Measurements from ENCODE around the gene NR5A2. TPM values are rescaled to one million over a fixed set of nuclear protein-coding genes. Genes with fewer than 3 reads are reported as not detected.

Gene NR5A2
- total and polyA plus RNA-seq, 10 of the 15 experiments (the other 5 are each of a cell fraction or from before 2014, with no cell fraction given): 0.02 to 0.60 (median 0.15) TPM; not detected in 1

DNA sequence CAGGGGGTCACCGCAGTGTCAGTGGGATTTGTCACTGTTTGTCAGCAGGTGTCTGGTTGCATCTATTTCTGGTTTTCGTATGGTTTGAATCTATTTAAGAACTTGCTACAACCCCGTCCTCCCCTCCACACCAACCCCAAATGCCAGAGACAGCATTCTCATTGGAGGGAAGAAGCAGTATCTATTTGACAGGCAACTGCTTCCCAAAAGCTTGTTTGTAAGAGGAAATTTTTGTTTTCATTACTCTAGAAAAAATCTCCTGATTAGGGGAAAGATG is 54.4 kb downstream of the NR5A2 start:
- ChIA-PET RAD21 (ENCODE audit: unreplicated experiment) (no interaction called here), SMC1A (ENCODE audit: uncharacterized antibody, unreplicated experiment) (interaction anchor here (0.8 kb wide), 1 partner anchor 9 kb away, joined by 3 read pairs; no protein-coding TSS in a partner anchor), POLR2A (no interaction called here), CTCF (interaction anchor here (0.6 to 1.2 kb wide), 3 partner anchors 9 to 54 kb away, joined by 3 read pairs; no protein-coding TSS in a partner anchor)
- Histone ChIP-seq H3K36me3 (ENCODE audit: control insufficient read depth in 2 of 2, insufficient read depth in 2 of 2, low read length in 1 of 2) (no peaks in the 10 kb centered on the region), H2AFZ (ENCODE audit: control insufficient read depth, low read depth, low read length) (no peak overlapping the region), H3K9me3 (replicated peaks; ENCODE audit: control insufficient read depth, insufficient read depth, low read length) (no peaks in the 10 kb centered on the region), H4K20me1 (ENCODE audit: control insufficient read depth, insufficient read depth) (no peaks in the 10 kb centered on the region), H3K4me1 (ENCODE audit: control insufficient read depth, insufficient read depth, low read length) (no peaks in the 10 kb centered on the region), H3K9ac (ENCODE audit: control insufficient read depth, insufficient read depth, low read length) (no peak overlapping the region), H3K27ac (ENCODE audit: control insufficient read depth, insufficient read depth) (no peak overlapping the region), H3K4me2 (ENCODE audit: control insufficient read depth, insufficient read depth) (no peak overlapping the region), H3K79me2 (ENCODE audit: control insufficient read depth, insufficient read depth, low read length) (no peaks in the 10 kb centered on the region), H3K4me3 (no peak overlapping the region), H3K27me3 (replicated peaks in 1 of 2; ENCODE audit: control insufficient read depth in 2 of 2, insufficient read depth in 2 of 2, low read length in 1 of 2) (peaks cover 2 to 6% of the 10 kb centered on the region in 2 experiments; a peak in 2 of 4 replicates)
- 33% methylated on average over 3 of the region's 3 CpGs for WGBS (ENCODE audit: insufficient coverage, insufficient replicate concordance, low lambda C conversion rate, missing lambda C conversion rate)
- in situ Hi-C loops (cut with MboI): no loop called here
- no peak for DNase-seq (ENCODE audit: low read depth, low spot score)
- no TSS peak for BruUV-seq (replicated peaks)
- no peak for ATAC-seq
- FAIRE-seq: no peak
- intact Hi-C loops (cut with micrococcal nuclease; ENCODE audit: unreplicated experiment): no loop called here
- TF ChIP-seq GATAD2B (conservative IDR thresholded peaks at IDR 0.05; ENCODE audit: low read depth) (no peak), HDAC2 (IDR thresholded peaks at IDR 0.05) (no peak), BCL11A (IDR thresholded peaks at IDR 0.05; ENCODE audit: low read depth, low read length) (no peak), REST (IDR thresholded peaks at IDR 0.05; ENCODE audit: low read depth, low read length) (no peak), TARDBP (IDR thresholded peaks at IDR 0.05; ENCODE audit: borderline replicate concordance) (no peak), RB1 (IDR thresholded peaks at IDR 0.05; ENCODE audit: borderline replicate concordance) (no peak), IKZF2 (IDR thresholded peaks at IDR 0.05) (no peak), SUZ12 (IDR thresholded peaks at IDR 0.05; ENCODE audit: unreplicated experiment) (no peak), BACH1 (IDR thresholded peaks at IDR 0.05; ENCODE audit: borderline replicate concordance) (no peak), PAX8 (IDR thresholded peaks at IDR 0.05) (no peak), ZBED1 (IDR thresholded peaks at IDR 0.05; ENCODE audit: borderline replicate concordance) (no peak), EZH2 (IDR thresholded peaks at IDR 0.05; ENCODE audit: borderline replicate concordance, control insufficient read depth, low read depth, low read length) (no peak), POLR2AphosphoS2 (IDR thresholded peaks at IDR 0.05; ENCODE audit: low read depth, low read length) (no peak), RBBP5 (conservative IDR thresholded peaks at IDR 0.05) (no peak)
- TF ChIP-seq, protein P1, sequence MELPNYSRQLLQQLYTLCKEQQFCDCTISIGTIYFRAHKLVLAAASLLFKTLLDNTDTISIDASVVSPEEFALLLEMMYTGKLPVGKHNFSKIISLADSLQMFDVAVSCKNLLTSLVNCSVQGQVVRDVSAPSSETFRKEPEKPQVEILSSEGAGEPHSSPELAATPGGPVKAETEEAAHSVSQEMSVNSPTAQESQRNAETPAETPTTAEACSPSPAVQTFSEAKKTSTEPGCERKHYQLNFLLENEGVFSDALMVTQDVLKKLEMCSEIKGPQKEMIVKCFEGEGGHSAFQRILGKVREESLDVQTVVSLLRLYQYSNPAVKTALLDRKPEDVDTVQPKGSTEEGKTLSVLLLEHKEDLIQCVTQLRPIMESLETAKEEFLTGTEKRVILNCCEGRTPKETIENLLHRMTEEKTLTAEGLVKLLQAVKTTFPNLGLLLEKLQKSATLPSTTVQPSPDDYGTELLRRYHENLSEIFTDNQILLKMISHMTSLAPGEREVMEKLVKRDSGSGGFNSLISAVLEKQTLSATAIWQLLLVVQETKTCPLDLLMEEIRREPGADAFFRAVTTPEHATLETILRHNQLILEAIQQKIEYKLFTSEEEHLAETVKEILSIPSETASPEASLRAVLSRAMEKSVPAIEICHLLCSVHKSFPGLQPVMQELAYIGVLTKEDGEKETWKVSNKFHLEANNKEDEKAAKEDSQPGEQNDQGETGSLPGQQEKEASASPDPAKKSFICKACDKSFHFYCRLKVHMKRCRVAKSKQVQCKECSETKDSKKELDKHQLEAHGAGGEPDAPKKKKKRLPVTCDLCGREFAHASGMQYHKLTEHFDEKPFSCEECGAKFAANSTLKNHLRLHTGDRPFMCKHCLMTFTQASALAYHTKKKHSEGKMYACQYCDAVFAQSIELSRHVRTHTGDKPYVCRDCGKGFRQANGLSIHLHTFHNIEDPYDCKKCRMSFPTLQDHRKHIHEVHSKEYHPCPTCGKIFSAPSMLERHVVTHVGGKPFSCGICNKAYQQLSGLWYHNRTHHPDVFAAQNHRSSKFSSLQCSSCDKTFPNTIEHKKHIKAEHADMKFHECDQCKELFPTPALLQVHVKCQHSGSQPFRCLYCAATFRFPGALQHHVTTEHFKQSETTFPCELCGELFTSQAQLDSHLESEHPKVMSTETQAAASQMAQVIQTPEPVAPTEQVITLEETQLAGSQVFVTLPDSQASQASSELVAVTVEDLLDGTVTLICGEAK (IDR thresholded peaks at IDR 0.05; ENCODE audit: borderline replicate concordance): no peak

All from GM12878 (cell line).